ENCODE results near the gene LAMC1. TPM values are rescaled to one million over a fixed set of nuclear protein-coding genes. Genes with fewer than 3 reads are reported as not detected.

The LAMC1 gene
- total RNA-seq, 1 experiment from 2014 or later = 113 TPM

DNA sequence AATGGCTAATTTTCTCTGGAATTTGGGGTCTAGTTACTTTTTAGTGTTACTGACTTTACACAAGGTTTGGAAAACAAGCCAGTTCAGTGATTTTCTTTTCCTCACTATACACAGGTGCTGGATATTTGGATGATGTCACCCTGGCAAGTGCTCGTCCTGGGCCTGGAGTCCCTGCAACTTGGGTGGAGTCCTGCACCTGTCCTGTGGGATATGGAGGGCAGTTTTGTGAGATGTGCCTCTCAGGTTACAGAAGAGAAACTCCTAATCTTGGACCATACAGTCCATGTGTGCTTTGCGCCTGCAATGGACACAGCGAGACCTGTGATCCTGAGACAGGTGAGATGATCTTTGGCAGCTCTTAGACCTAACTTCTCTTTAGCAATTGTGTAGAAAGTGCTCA, 98.4 kb downstream of the LAMC1 start:
- Histone ChIP-seq H3K4me3 (ENCODE audit: low read depth in 2 of 2, low read length in 2 of 2) (no peak overlapping the region), H3K9me3 (ENCODE audit: control insufficient read depth, insufficient read depth, low read depth, low read length) (no peaks in the 10 kb centered on the region), H3K4me1 (ENCODE audit: control insufficient read depth, insufficient read depth, low read length) (no peaks in the 10 kb centered on the region), H3K36me3 (ENCODE audit: control insufficient read depth, insufficient read depth, low read length) (peaks cover 21% of the 10 kb centered on the region), H3K27ac (ENCODE audit: low read length) (no peak overlapping the region), H3K27me3 (ENCODE audit: control insufficient read depth, insufficient read depth, low read length) (no peaks in the 10 kb centered on the region)
- TF ChIP-seq, protein P1, sequence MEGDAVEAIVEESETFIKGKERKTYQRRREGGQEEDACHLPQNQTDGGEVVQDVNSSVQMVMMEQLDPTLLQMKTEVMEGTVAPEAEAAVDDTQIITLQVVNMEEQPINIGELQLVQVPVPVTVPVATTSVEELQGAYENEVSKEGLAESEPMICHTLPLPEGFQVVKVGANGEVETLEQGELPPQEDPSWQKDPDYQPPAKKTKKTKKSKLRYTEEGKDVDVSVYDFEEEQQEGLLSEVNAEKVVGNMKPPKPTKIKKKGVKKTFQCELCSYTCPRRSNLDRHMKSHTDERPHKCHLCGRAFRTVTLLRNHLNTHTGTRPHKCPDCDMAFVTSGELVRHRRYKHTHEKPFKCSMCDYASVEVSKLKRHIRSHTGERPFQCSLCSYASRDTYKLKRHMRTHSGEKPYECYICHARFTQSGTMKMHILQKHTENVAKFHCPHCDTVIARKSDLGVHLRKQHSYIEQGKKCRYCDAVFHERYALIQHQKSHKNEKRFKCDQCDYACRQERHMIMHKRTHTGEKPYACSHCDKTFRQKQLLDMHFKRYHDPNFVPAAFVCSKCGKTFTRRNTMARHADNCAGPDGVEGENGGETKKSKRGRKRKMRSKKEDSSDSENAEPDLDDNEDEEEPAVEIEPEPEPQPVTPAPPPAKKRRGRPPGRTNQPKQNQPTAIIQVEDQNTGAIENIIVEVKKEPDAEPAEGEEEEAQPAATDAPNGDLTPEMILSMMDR (IDR thresholded peaks at IDR 0.05) = no peak
- TF ChIP-seq SIN3A (IDR thresholded peaks at IDR 0.05; ENCODE audit: borderline replicate concordance, insufficient read depth, low read depth, low read length) = no peak
- no peak for TF ChIP-seq TCF7L2 (IDR thresholded peaks at IDR 0.05; ENCODE audit: low read depth, low read length)
- TF ChIP-seq POLR2AphosphoS5 (IDR thresholded peaks at IDR 0.05; ENCODE audit: low read depth, low read length) = no peak
- TF ChIP-seq, protein P2, sequence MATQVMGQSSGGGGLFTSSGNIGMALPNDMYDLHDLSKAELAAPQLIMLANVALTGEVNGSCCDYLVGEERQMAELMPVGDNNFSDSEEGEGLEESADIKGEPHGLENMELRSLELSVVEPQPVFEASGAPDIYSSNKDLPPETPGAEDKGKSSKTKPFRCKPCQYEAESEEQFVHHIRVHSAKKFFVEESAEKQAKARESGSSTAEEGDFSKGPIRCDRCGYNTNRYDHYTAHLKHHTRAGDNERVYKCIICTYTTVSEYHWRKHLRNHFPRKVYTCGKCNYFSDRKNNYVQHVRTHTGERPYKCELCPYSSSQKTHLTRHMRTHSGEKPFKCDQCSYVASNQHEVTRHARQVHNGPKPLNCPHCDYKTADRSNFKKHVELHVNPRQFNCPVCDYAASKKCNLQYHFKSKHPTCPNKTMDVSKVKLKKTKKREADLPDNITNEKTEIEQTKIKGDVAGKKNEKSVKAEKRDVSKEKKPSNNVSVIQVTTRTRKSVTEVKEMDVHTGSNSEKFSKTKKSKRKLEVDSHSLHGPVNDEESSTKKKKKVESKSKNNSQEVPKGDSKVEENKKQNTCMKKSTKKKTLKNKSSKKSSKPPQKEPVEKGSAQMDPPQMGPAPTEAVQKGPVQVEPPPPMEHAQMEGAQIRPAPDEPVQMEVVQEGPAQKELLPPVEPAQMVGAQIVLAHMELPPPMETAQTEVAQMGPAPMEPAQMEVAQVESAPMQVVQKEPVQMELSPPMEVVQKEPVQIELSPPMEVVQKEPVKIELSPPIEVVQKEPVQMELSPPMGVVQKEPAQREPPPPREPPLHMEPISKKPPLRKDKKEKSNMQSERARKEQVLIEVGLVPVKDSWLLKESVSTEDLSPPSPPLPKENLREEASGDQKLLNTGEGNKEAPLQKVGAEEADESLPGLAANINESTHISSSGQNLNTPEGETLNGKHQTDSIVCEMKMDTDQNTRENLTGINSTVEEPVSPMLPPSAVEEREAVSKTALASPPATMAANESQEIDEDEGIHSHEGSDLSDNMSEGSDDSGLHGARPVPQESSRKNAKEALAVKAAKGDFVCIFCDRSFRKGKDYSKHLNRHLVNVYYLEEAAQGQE (IDR thresholded peaks at IDR 0.05; ENCODE audit: insufficient read depth in 1 of 2, low read depth in 2 of 2, low read length in 1 of 2) = no peak
- no peak for DNase-seq (ENCODE audit: low read depth, low spot score)
- POLR2A ChIA-PET = no interaction called here
- ATAC-seq = no peak
- CTCF ChIA-PET = no interaction called here
- no TSS peak for BruUV-seq (replicated peaks)
- in situ Hi-C loops (cut with HindIII; ENCODE audit: low pct_unique_long_range_greater_than_20kb, low sequenced_read_pairs) = no loop called here
- intact Hi-C loops (cut with micrococcal nuclease; ENCODE audit: unreplicated experiment) = no loop called here

- Histone ChIP-seq H3K36me3 (ENCODE audit: control insufficient read depth, insufficient read depth, low read length) (peaks cover 17% of the 10 kb centered on the region), H3K27ac (ENCODE audit: low read length) (no peak overlapping the region), H3K4me3 (ENCODE audit: low read depth in 2 of 2, low read length in 2 of 2) (no peak overlapping the region), H3K9me3 (ENCODE audit: control insufficient read depth, insufficient read depth, low read depth, low read length) (no peaks in the 10 kb centered on the region), H3K4me1 (ENCODE audit: control insufficient read depth, insufficient read depth, low read length) (no peaks in the 10 kb centered on the region), H3K27me3 (ENCODE audit: control insufficient read depth, insufficient read depth, low read length) (no peaks in the 10 kb centered on the region)
- DNase-seq (ENCODE audit: low read depth, low spot score) (no peak), ATAC-seq (no peak)
- intact Hi-C loops (cut with micrococcal nuclease; ENCODE audit: unreplicated experiment) = no loop called here
- TF ChIP-seq, protein P2 (IDR thresholded peaks at IDR 0.05; ENCODE audit: insufficient read depth in 1 of 2, low read depth in 2 of 2, low read length in 1 of 2) = no peak
- no peak for TF ChIP-seq POLR2AphosphoS5 (IDR thresholded peaks at IDR 0.05; ENCODE audit: low read depth, low read length)
- no peak for TF ChIP-seq TCF7L2 (IDR thresholded peaks at IDR 0.05; ENCODE audit: low read depth, low read length)
- TF ChIP-seq SIN3A (IDR thresholded peaks at IDR 0.05; ENCODE audit: borderline replicate concordance, insufficient read depth, low read depth, low read length) = no peak
- TF ChIP-seq, protein P1 (IDR thresholded peaks at IDR 0.05) = no peak
- in situ Hi-C loops (cut with HindIII; ENCODE audit: low pct_unique_long_range_greater_than_20kb, low sequenced_read_pairs) = no loop called here
- POLR2A ChIA-PET = no interaction called here
- no TSS peak for BruUV-seq (replicated peaks)
- CTCF ChIA-PET = no interaction called here
These were observed 101.0 kb downstream of the LAMC1 start for GRCh38 chr1:183124259-183124658.

All from Panc1 (cell line).